Measurements from ENCODE around the gene PARP8. TPM values are rescaled to one million over a fixed set of nuclear protein-coding genes. Genes with fewer than 3 reads are reported as not detected.

PARP8 gene
- polyA plus RNA-seq, 10 donors: 4.7 to 12.1 (median 9.8) TPM

DNA sequence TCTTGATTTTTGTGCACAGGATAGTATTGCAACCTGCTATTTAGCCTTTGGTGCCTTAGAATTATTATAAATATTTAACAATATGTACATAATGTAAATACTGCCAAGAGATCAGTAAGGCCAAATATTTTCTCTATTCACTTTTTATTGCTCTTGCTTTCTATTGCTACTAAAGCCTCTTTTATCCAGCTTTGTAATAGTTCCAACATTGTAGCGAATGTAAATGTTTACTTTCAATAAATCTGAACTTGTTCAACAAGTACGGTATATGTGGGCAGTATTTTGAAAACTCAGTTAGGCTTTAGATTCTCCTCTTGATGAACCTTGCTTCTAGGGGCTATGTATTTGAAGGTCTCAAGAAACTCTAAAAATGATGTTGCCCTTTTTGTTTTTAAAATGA lies 179.8 kb downstream of the PARP8 start:
- no peak for DNase-seq

- DNase-seq: no peak
Observed at GRCh38 chr5:50849554-50849953, 183.1 kb downstream of the PARP8 start.

- DNase-seq: peak in 2 of 3 donors; percentile 20 to 32
Observed at GRCh38 chr5:50853151-50853550, 186.7 kb downstream of the PARP8 start.

GRCh38 chr5:50854082-50854481 lies 187.6 kb downstream of the PARP8 start:
- DNase-seq: no peak

DNA sequence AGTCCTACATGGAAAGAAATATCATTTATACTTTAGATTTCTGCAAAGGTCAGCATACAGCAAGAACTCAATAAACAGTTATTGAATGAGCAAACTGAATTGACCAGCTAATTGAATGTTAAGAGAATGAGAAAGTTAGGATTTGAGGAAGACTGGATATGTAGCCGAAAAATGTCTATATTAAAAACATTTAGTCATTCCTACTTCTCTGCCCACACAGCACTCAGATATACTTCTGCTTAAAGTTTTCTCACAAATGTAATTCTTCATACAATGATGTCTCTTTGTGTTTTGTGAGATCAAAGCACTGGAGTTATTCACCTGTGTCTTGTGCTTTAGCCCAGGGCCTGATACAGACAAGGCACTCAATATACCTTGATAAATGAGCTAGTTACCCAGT lies 188.6 kb downstream of the PARP8 start:
- DNase-seq: no peak

DNA sequence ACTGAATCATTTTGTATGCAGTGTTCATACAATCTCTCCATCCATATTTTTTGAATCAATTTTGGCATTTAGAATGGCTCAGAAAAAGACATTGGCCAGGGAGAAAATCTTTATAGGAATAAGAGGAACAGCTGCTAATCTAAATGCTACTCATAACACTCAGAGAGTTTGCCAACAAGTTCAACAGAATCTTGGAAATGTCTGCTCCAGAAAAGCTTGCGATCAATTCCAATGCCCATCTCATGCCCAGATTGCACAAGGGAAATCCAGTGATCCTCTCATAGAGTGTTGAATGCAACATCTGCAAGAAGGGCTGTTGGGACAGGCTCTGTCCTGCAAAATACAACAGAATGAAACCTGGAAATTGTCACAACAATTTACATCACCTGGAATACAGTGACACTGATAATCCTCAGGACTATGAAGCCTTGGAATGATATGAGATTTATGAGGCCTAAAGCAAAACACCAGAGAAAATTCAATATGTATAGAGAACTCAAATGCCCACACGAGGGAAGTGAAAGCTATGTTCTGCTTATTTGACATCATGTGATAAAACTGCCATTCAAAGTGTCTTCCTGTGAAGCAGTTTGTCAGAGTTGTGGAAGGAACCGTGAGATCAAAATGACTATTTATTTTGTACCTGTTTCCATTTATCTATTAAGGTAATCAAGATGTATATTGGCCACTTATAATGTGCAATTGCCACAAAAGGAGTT lies 190.1 kb downstream of the PARP8 start:
- DNase-seq: peak in 1 of 3 donors; percentile 26

GRCh38 chr5:50863534-50864170 lies 197.2 kb downstream of the PARP8 start:
- peak in 1 of 3 donors; percentile 10 for DNase-seq

DNA sequence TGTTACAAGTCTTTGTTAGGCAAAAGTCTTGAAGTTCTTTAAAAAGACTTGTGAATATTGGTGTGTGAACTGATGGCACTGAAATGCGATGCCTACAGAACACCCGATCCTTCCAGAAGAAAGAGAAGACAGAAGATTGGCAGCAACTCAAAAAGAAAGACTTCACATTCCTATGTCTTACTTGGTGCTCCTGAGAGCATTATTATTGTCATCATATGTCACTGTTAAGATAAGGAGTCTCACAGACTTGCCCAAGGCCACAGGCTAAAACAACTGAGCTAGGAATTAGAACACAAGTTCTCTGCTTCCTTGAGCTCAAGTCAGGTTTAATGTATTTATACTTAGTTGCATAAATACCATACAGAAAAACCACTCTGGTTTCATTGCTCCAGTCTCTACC lies 198.0 kb downstream of the PARP8 start:
- no peak for DNase-seq

- no peak for DNase-seq
Observed at GRCh38 chr5:50866415-50866814, 200.0 kb downstream of the PARP8 start.

- DNase-seq: no peak
Observed at GRCh38 chr5:50867140-50867539, 200.7 kb downstream of the PARP8 start.

GRCh38 chr5:50873595-50874277 lies 207.3 kb downstream of the PARP8 start:
- no peak for DNase-seq

GRCh38 chr5:50874306-50875001 lies 208.0 kb downstream of the PARP8 start:
- peak in 1 of 3 donors; percentile 18 for DNase-seq

GRCh38 chr5:50875002-50875344 lies 208.5 kb downstream of the PARP8 start:
- no peak for DNase-seq

DNA sequence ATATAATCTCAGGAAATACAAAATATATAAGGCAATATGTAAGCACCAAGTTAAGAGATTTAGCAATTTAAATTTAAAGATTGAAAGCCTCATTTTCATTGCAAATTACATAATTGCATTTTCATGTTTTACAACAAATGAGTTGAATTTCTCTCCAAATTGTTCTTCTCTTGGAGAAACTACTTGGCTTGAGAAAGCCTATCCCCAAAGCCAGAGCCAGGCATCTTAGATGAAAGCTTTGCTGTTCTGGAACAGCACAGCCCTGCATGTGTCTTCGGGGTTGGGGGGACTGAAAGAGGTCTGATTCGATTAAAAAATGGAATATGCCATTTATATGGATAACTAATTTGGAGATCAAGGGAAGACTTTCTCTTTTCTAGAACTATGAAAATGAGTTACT lies 212.0 kb downstream of the PARP8 start:
- DNase-seq: no peak

DNA sequence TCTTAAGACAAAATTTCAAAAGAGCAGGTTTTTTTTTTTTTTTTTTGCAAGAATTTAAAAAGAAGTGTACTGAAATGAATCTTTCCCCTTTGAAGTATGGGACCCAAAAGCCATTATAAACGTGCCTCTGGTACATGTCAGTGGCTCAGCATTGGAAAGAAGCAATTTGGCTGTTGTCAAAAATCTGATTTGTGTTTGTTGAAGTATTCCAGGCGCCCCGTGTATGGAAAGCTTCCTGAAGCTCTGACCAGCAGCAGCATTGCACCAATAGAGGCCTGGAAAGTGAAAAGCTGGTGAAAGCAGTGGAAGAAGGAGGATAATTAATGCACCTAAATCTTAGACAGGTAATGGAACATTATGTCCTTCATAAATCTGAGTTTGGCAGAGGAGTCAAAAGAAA lies 215.0 kb downstream of the PARP8 start:
- no peak for DNase-seq

GRCh38 chr5:50886657-50887345 lies 220.4 kb downstream of the PARP8 start:
- no peak for DNase-seq

- DNase-seq: no peak
Observed at GRCh38 chr5:50887889-50888633, 221.6 kb downstream of the PARP8 start.

- no peak for DNase-seq
Observed at GRCh38 chr5:50888751-50889150, 222.3 kb downstream of the PARP8 start.

GRCh38 chr5:50889790-50890189 lies 223.4 kb downstream of the PARP8 start:
- DNase-seq: no peak

All from muscle of back (tissue), 11 donors.